Activated CD8-positive, alpha-beta T cell treated with anti-CD3 and anti-CD28 coated beads, Interleukin-2, amount 10 ng/mL, durations not matched to agents 7 days and 5 days (primary cell): ENCODE results near the gene PRPF38A. TPM values are rescaled to one million over a fixed set of nuclear protein-coding genes. Genes with fewer than 3 reads are reported as not detected.
"Not testable (repeated sequence)": the region's sequence is repeated elsewhere in the genome, so short reads cannot be mapped to it uniquely, and the experiment has no call there.

Source experiments
- ATAC-seq: fragments of 150-1000 bp; cut with Tn5 transposase; one replicate; pipeline ENCODE4 v1.10.0; 2021; ENCODE audit warnings: moderate library complexity
- CTCF ChIA-PET: fragments of 350-600 bp; sonication (Branson Sonifier 250); formaldehyde crosslinking; loops from one replicate; lab custom pipeline; 2021; ENCODE audit warnings: antibody characterized with exemption; lab: Charles Lee
- POLR2A ChIA-PET: fragments of 350-600 bp; sonication (Branson Sonifier 250); formaldehyde crosslinking; loops from one replicate; lab custom pipeline; 2021; ENCODE audit warnings: antibody characterized with exemption; lab: Charles Lee
- DNase-seq: peaks from one replicate; pipeline ENCODE4 v3.0.0-alpha.2; 2020
- H3K27ac Mint-ChIP-seq: one replicate; pipeline ENCODE4 v1.8.0; 2021; ENCODE audit warnings: mild to moderate bottlenecking, mixed read lengths
- H3K27me3 Mint-ChIP-seq: one replicate; pipeline ENCODE4 v1.8.0; 2021; ENCODE audit warnings: low read depth, mixed read lengths
- H3K36me3 Mint-ChIP-seq: one replicate; pipeline ENCODE4 v1.8.0; 2021; ENCODE audit warnings: low read depth, mixed read lengths
- H3K4me1 Mint-ChIP-seq: one replicate; pipeline ENCODE4 v1.8.0; 2021; ENCODE audit warnings: low read depth, mixed read lengths
- H3K4me3 Mint-ChIP-seq: one replicate; pipeline ENCODE4 v1.8.0; 2021; ENCODE audit warnings: mild to moderate bottlenecking, mixed read lengths
- H3K9me3 Mint-ChIP-seq: one replicate; pipeline ENCODE4 v1.8.0; 2022; ENCODE audit warnings: mixed read lengths; ENCODE audit not compliant: insufficient read depth
- total RNA-seq, 2 experiments: library from RNA; stranded (reverse); gene quantifications; one replicate each; pipeline ENCODE4 v1.2.3, GENCODE V29; 2021

PRPF38A gene
- total RNA-seq, 2 experiments from 2014 or later, result 102 to 104 TPM

DNA sequence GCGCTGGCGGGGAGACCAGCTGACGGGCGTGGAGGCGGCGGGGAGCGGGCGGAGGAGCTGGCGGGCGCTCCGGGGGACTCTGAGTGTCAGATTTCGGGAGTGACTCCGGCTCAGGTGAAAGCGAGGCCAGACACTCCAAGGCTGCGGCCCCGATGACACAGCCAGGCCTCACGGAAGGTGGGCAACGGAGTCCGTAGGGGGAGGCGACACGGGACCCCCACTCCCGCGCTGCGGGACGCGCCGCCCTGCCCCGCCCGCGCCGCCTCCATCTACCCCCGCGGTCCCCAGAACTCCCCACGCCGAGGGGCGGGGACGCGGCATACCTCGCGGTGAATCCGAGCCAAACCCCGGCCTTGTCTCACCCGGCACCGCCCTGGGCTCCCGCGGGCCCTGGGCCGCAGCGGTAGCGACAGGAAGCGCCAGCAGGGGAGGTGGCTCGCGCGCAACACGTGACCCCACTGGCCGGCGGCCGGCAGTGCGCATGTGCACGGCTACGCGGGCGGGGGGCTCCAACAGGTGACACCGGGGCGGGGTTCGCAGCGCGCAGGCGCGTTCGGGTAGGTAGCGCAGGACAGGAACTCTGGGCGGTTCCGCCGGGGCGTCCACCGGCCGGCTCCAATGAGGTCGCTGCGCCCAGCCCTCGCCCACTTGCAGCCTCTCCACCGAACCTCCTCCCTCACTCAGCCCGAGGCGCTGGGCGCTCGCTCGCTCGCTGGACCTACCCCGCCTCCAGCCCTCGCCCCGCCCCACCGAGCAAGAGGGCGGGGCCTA, 38.5 kb upstream of the PRPF38A start, which contains the start of gene CC2D1B:
Gene CC2D1B, minus strand, starts transcription at position 460 of the 771 bp plus-strand sequence. CDS start 1,585 bp downstream, outside the sequence.
- Mint-ChIP-seq H3K9me3 (no peaks in the 10 kb centered on the region), H3K4me3 (peak within 1 kb of the TSS; percentile 90), H3K27me3 (no peaks in the 10 kb centered on the region), H3K36me3 (peaks cover 38% of the 10 kb centered on the region), H3K4me1 (peaks cover 40% of the 10 kb centered on the region), H3K27ac (peak within 1 kb of the TSS; percentile 98)
- CTCF ChIA-PET, result interaction anchor here (0.8 to 1.3 kb wide), 3 partner anchors 20 to 320 kb away, joined by 3 read pairs; no protein-coding TSS in a partner anchor
- DNase-seq, result peak; percentile 99
- ATAC-seq, result peak; percentile 98
- POLR2A ChIA-PET, result interaction anchor here (0.6 to 2.5 kb wide), 9 partner anchors 18 to 338 kb away, joined by 3 to 21 read pairs (median 3); partner anchors contain the start of genes ORC1, PRPF38A and TUT4

GRCh38 chr1:52366517-52366827, 37.9 kb upstream of the PRPF38A start:
- H3K36me3 Mint-ChIP-seq, result peaks cover 37% of the 10 kb centered on the region
- POLR2A ChIA-PET, result interaction anchor here (0.7 to 2.5 kb wide), 7 partner anchors 18 to 337 kb away, joined by 3 to 21 read pairs (median 4); partner anchors contain the start of genes ORC1, PRPF38A and TUT4

GRCh38 chr1:52367272-52367671, 37.1 kb upstream of the PRPF38A start:
- ChIA-PET CTCF (interaction anchor here (1.2 to 1.3 kb wide), 2 partner anchors 37 to 318 kb away, joined by 3 to 4 read pairs; partner anchors contain the start of genes ORC1 and PRPF38A), POLR2A (interaction anchor here (1.0 to 1.4 kb wide), 3 partner anchors 37 to 185 kb away, joined by 3 to 5 read pairs (median 4); partner anchors contain the start of genes ORC1, PRPF38A and TUT4)
- Mint-ChIP-seq H3K27ac (no peak overlapping the region), H3K9me3 (no peaks in the 10 kb centered on the region), H3K27me3 (no peaks in the 10 kb centered on the region), H3K36me3 (peaks cover 36% of the 10 kb centered on the region), H3K4me3 (peak overlapping the region; percentile 12), H3K4me1 (peaks cover 40% of the 10 kb centered on the region)
- DNase-seq (no peak), ATAC-seq (no peak)

More at GRCh38 chr1:52366517-52366827, 37.9 kb upstream of the PRPF38A start:
- no peak for DNase-seq
- Mint-ChIP-seq H3K27me3 (no peaks in the 10 kb centered on the region), H3K9me3 (no peaks in the 10 kb centered on the region), H3K4me3 (peak overlapping the region; percentile 90), H3K4me1 (peaks cover 40% of the 10 kb centered on the region), H3K27ac (peak overlapping the region; percentile 98)
- CTCF ChIA-PET, result interaction anchor here (0.8 to 1.3 kb wide), 3 partner anchors 20 to 319 kb away, joined by 3 read pairs; no protein-coding TSS in a partner anchor
- no peak for ATAC-seq

- Mint-ChIP-seq H3K9me3 (no peaks in the 10 kb centered on the region), H3K27ac (no peak overlapping the region), H3K27me3 (no peaks in the 10 kb centered on the region), H3K36me3 (peaks cover 37% of the 10 kb centered on the region), H3K4me1 (peaks cover 38% of the 10 kb centered on the region), H3K4me3 (peak overlapping the region; percentile 52)
- ATAC-seq (no peak), DNase-seq (peak; percentile 67)
- ChIA-PET POLR2A (interaction anchor here (0.7 to 1.5 kb wide), 3 partner anchors 29 to 154 kb away, joined by 3 to 5 read pairs (median 3); partner anchors contain the start of genes ORC1 and PRPF38A), CTCF (interaction anchor here (0.7 to 1.1 kb wide), 2 partner anchors 24 to 35 kb away, joined by 3 read pairs; partner anchors contain the start of genes ORC1 and PRPF38A)
Measured at GRCh38 chr1:52368383-52369172, 35.8 kb upstream of the PRPF38A start.

DNA sequence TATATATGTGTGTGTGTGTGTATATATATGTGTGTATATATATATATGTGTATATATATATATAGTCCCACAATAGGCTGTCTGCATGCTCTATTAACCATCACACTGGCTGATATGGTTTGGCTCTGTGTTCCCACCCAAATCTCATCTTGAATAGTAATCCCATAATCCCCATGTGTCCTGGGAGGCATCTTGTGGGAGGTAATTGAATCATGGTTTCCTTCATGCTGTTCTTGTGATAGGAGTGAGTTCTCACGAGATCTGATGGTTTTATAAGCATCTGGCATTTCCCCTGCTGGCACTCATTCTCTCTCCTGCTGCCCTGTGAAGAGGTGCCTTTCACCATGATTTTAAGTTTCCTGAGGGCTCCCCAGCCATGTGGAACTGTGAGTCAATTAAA, 34.6 kb upstream of the PRPF38A start:
- H3K4me3 Mint-ChIP-seq, H3K27me3 Mint-ChIP-seq, ATAC-seq, H3K27ac Mint-ChIP-seq, DNase-seq, H3K9me3 Mint-ChIP-seq, CTCF ChIA-PET: not testable (repeated sequence)
- peaks cover 40% of the 10 kb centered on the region for H3K36me3 Mint-ChIP-seq
- H3K4me1 Mint-ChIP-seq, result peaks cover 27% of the 10 kb centered on the region
- POLR2A ChIA-PET, result interaction anchor here (1.5 kb wide), 1 partner anchor 27 kb away, joined by 3 read pairs; no protein-coding TSS in a partner anchor

GRCh38 chr1:52385376-52385775, 19.0 kb upstream of the PRPF38A start:
- Mint-ChIP-seq H3K27ac (no peak overlapping the region), H3K9me3 (no peaks in the 10 kb centered on the region), H3K4me1 (peaks cover 6% of the 10 kb centered on the region), H3K27me3 (no peaks in the 10 kb centered on the region), H3K4me3 (no peak overlapping the region), H3K36me3 (peaks cover 73% of the 10 kb centered on the region)
- POLR2A ChIA-PET, result no interaction called here
- ATAC-seq (no peak), DNase-seq (no peak)
- CTCF ChIA-PET, result no interaction called here

DNA sequence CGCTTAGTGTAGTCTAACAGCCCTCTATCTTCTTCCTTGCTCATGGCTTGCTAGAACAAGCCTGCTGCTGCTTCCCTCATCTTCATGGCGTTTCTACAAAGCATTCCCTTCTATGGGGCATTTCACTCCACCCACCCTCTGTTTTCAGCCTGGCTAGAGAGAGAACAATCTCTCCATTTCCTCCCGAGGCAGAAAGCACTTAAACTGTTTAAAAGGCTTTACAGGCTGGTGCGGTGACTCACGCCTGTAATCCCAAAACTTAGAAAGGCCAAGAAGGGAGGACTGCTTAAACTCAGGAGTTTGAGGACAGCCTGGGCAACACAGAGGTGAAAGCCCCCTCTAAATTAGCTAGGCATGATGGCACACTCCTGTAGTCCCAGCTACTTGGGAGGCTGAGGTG, 17.9 kb upstream of the PRPF38A start:
- Mint-ChIP-seq H3K27me3 (no peaks in the 10 kb centered on the region), H3K9me3 (no peaks in the 10 kb centered on the region), H3K36me3 (peaks cover 67% of the 10 kb centered on the region), H3K27ac (no peak overlapping the region), H3K4me3 (no peak overlapping the region), H3K4me1 (peaks cover 8% of the 10 kb centered on the region)
- CTCF ChIA-PET, result no interaction called here
- DNase-seq (no peak), ATAC-seq (no peak)
- POLR2A ChIA-PET, result no interaction called here

- CTCF ChIA-PET, result interaction anchor here (1.0 kb wide), 1 partner anchor 25 kb away, joined by 3 read pairs; no protein-coding TSS in a partner anchor
- no peak overlapping the region for H3K27ac Mint-ChIP-seq
- POLR2A ChIA-PET, result no interaction called here
- DNase-seq, result no peak
- no peaks in the 10 kb centered on the region for H3K9me3 Mint-ChIP-seq
- H3K4me1 Mint-ChIP-seq, result peaks cover 8% of the 10 kb centered on the region
- ATAC-seq, result no peak
- H3K4me3 Mint-ChIP-seq, result no peak overlapping the region
- H3K27me3 Mint-ChIP-seq, result no peaks in the 10 kb centered on the region
- H3K36me3 Mint-ChIP-seq, result peaks cover 69% of the 10 kb centered on the region
Measured at GRCh38 chr1:52393174-52393573, 11.2 kb upstream of the PRPF38A start.

GRCh38 chr1:52399629-52400028, 4.8 kb upstream of the PRPF38A start:
- POLR2A ChIA-PET, result interaction anchor here (0.6 to 0.8 kb wide), 2 partner anchors 41 to 361 kb away, joined by 3 read pairs; no protein-coding TSS in a partner anchor
- peaks cover 59% of the 10 kb centered on the region for H3K36me3 Mint-ChIP-seq
- ATAC-seq (no peak), DNase-seq (no peak)
- H3K4me1 Mint-ChIP-seq, result peaks cover 33% of the 10 kb centered on the region
- no peaks in the 10 kb centered on the region for H3K9me3 Mint-ChIP-seq
- CTCF ChIA-PET, result interaction anchor here (0.7 to 1.4 kb wide), 3 partner anchors 11 to 348 kb away, joined by 3 to 5 read pairs (median 3); no protein-coding TSS in a partner anchor
- no peak overlapping the region for H3K27ac Mint-ChIP-seq
- no peak overlapping the region for H3K4me3 Mint-ChIP-seq
- no peaks in the 10 kb centered on the region for H3K27me3 Mint-ChIP-seq

- ATAC-seq (no peak), DNase-seq (no peak)
- H3K9me3 Mint-ChIP-seq, result no peaks in the 10 kb centered on the region
- no peak overlapping the region for H3K4me3 Mint-ChIP-seq
- POLR2A ChIA-PET, result interaction anchor here (0.6 to 0.8 kb wide), 3 partner anchors 23 to 361 kb away, joined by 3 read pairs; no protein-coding TSS in a partner anchor
- peaks cover 56% of the 10 kb centered on the region for H3K36me3 Mint-ChIP-seq
- CTCF ChIA-PET, result interaction anchor here (1.3 to 1.4 kb wide), 2 partner anchors 286 to 348 kb away, joined by 3 read pairs; no protein-coding TSS in a partner anchor
- H3K4me1 Mint-ChIP-seq, result peaks cover 33% of the 10 kb centered on the region
- no peak overlapping the region for H3K27ac Mint-ChIP-seq
- H3K27me3 Mint-ChIP-seq, result no peaks in the 10 kb centered on the region
Measured at GRCh38 chr1:52400131-52400530, 4.3 kb upstream of the PRPF38A start.

DNA sequence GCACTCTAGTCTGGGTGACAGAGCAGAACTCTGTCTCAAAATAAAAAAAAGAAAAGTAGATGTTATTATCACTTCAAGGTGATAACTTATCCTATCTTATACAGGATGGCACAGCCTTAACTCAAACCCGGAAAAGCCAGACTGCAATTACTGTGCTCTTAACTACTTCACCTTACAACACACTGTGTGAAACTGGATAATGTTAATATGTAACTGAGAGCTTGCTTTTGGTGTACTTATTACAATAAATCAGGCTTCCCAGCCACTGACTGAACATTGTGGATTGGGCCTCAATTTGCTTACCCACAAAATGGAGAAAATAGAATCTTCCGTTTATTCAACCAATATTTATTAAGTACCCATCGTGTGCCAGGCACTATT, 1.6 kb upstream of the PRPF38A start:
- no peaks in the 10 kb centered on the region for H3K27me3 Mint-ChIP-seq
- H3K4me3 Mint-ChIP-seq, result peak overlapping the region; percentile 100
- H3K4me1 Mint-ChIP-seq, result peaks cover 51% of the 10 kb centered on the region
- no peaks in the 10 kb centered on the region for H3K9me3 Mint-ChIP-seq
- peak overlapping the region; percentile 100 for H3K27ac Mint-ChIP-seq
- CTCF ChIA-PET, result no interaction called here
- H3K36me3 Mint-ChIP-seq, result peaks cover 54% of the 10 kb centered on the region
- POLR2A ChIA-PET, result no interaction called here
- ATAC-seq (no peak), DNase-seq (no peak)
